GM23338 (cell line): Measurements from ENCODE around the gene CYSRT1. TPM values are rescaled to one million over a fixed set of nuclear protein-coding genes. Genes with fewer than 3 reads are reported as not detected.

Experiments
- ATAC-seq: fragments of 200-7000 bp; cut with Tn5 transposase; 3 replicates; pipeline ENCODE4 v1.9.1; 2020
- DNase-seq: peaks from one replicate; pipeline ENCODE4 v3.0.0-alpha.2; 2015; ENCODE audit warnings: low spot score
- H2AFZ ChIP-seq: fragments of 200-600 bp; sonication (generic); 2 replicates; pipeline ENCODE4 v1.8.0; 2016; ENCODE audit warnings: antibody characterized with exemption, mild to moderate bottlenecking, moderate library complexity
- H3F3A ChIP-seq: fragments of 200-600 bp; sonication (generic); replicated peaks from 2 replicates; pipeline ENCODE4 v1.8.0; 2017; ENCODE audit warnings: antibody characterized with exemption, mixed run types, low read depth
- H3K27ac ChIP-seq: fragments of 200-600 bp; sonication (generic); 2 replicates; pipeline ENCODE4 v1.6.1; 2016; ENCODE audit warnings: low read depth
- H3K27me3 ChIP-seq: fragments of 200-600 bp; sonication (generic); 2 replicates; pipeline ENCODE4 v1.8.0; 2016; ENCODE audit warnings: mild to moderate bottlenecking, mixed run types, moderate library complexity; ENCODE audit not compliant: insufficient read depth
- H3K36me3 ChIP-seq: fragments of 200-600 bp; sonication (generic); 2 replicates; pipeline ENCODE4 v1.8.0; 2016; ENCODE audit warnings: mild to moderate bottlenecking; ENCODE audit not compliant: insufficient read depth
- H3K4me1 ChIP-seq: fragments of 200-600 bp; sonication (generic); 2 replicates; pipeline ENCODE4 v1.8.0; 2016; ENCODE audit warnings: mild to moderate bottlenecking, moderate library complexity; ENCODE audit not compliant: insufficient read depth
- H3K4me2 ChIP-seq: fragments of 200-600 bp; sonication (generic); 2 replicates; pipeline ENCODE4 v1.7.1; 2017; ENCODE audit warnings: mixed run types
- H3K4me3 ChIP-seq: fragments of 200-600 bp; sonication (generic); 2 replicates; pipeline ENCODE4 v1.6.1; 2016; ENCODE audit warnings: mixed run types
- H3K79me2 ChIP-seq: fragments of 200-600 bp; sonication (generic); replicated peaks from 2 replicates; pipeline ENCODE4 v1.8.0; 2017; ENCODE audit warnings: mild to moderate bottlenecking; ENCODE audit not compliant: insufficient read depth
- H3K9me2 ChIP-seq: fragments of 200-600 bp; sonication (generic); 2 replicates; pipeline ENCODE4 v1.8.0; 2017; ENCODE audit not compliant: insufficient read depth
- H4K20me1 ChIP-seq: fragments of 200-600 bp; sonication (generic); replicated peaks from 2 replicates; pipeline ENCODE4 v1.8.0; 2017; ENCODE audit warnings: mild to moderate bottlenecking; ENCODE audit not compliant: insufficient read depth
- H3K27ac Mint-ChIP-seq: 2 replicates; pipeline ENCODE4 v1.8.0; 2020; ENCODE audit warnings: inconsistent platforms, mild to moderate bottlenecking, moderate library complexity, mixed read lengths
- H3K27me3 Mint-ChIP-seq: 3 replicates; pipeline ENCODE4 v1.8.0; 2022; ENCODE audit warnings: low read depth, mild to moderate bottlenecking, moderate library complexity, mixed read lengths, inconsistent platforms; ENCODE audit not compliant: insufficient read depth, poor library complexity
- H3K36me3 Mint-ChIP-seq: 3 replicates; pipeline ENCODE4 v1.8.0; 2021; ENCODE audit warnings: low read depth, mild to moderate bottlenecking, inconsistent platforms, moderate library complexity, mixed read lengths
- H3K4me1 Mint-ChIP-seq: 3 replicates; pipeline ENCODE4 v1.8.0; 2020; ENCODE audit warnings: mild to moderate bottlenecking, inconsistent platforms, mixed read lengths
- H3K4me3 Mint-ChIP-seq: 3 replicates; pipeline ENCODE4 v1.8.0; 2021; ENCODE audit warnings: moderate library complexity, mild to moderate bottlenecking, inconsistent platforms, mixed read lengths
- H3K9me3 Mint-ChIP-seq: 3 replicates; pipeline ENCODE4 v1.8.0; 2020; ENCODE audit warnings: moderate library complexity, mild to moderate bottlenecking, inconsistent platforms, mixed read lengths
- CTCF ChIP-seq, 2 experiments: fragments of 200-600 bp in 1 of 2; sonication (generic) in 1 of 2; conservative IDR thresholded peaks; 2 replicates each; pipeline versions ENCODE4 v1.5.1 to v1.6.1; 2016 to 2017; ENCODE audit warnings: antibody characterized with exemption in 2 of 2, low read depth in 2 of 2, mild to moderate bottlenecking in 2 of 2, moderate library complexity in 1 of 2
- EZH2 ChIP-seq: fragments of 200-600 bp; sonication (generic); IDR thresholded peaks from one replicate; pipeline ENCODE4 v1.8.0; 2017; ENCODE audit warnings: antibody characterized with exemption, mild to moderate bottlenecking, low read depth; ENCODE audit not compliant: unreplicated experiment
- JUNB ChIP-seq: IDR thresholded peaks from one replicate; pipeline ENCODE4 v1.6.1; 2016; ENCODE audit warnings: antibody characterized with exemption; ENCODE audit not compliant: unreplicated experiment
- POLR2AphosphoS5 ChIP-seq: IDR thresholded peaks from 2 replicates; pipeline ENCODE4 v1.6.1; 2016; ENCODE audit warnings: antibody characterized with exemption, low read depth
- STAT1 ChIP-seq: IDR thresholded peaks from one replicate; pipeline ENCODE4 v1.6.1; 2016; ENCODE audit warnings: antibody characterized with exemption; ENCODE audit not compliant: unreplicated experiment
- ZNF114 ChIP-seq: fragments of 250-450 bp; sonication (Bioruptor Pico); IDR thresholded peaks from 2 replicates; pipeline ENCODE4 v1.5.0; 2020; ENCODE audit warnings: mild to moderate bottlenecking, moderate library complexity
- polyA plus RNA-seq: library from polyadenylated mRNA; unstranded; fragments of >200 nt; fragmentation: Nextera tagmentation; extraction: Ambion mirVana; gene quantifications from 2 replicates; pipeline ENCODE4 v1.2.1, GENCODE V29; 2016
- total RNA-seq: library from RNA; depleted of rRNA; stranded (reverse); fragments of >200 nt; shearing (Covaris generic); gene quantifications from 2 replicates; pipeline ENCODE4 v1.2.3, GENCODE V29; 2014

The CYSRT1 gene
- total and polyA plus RNA-seq, 2 experiments from 2014 or later = 2.0 to 3.2 TPM

DNA sequence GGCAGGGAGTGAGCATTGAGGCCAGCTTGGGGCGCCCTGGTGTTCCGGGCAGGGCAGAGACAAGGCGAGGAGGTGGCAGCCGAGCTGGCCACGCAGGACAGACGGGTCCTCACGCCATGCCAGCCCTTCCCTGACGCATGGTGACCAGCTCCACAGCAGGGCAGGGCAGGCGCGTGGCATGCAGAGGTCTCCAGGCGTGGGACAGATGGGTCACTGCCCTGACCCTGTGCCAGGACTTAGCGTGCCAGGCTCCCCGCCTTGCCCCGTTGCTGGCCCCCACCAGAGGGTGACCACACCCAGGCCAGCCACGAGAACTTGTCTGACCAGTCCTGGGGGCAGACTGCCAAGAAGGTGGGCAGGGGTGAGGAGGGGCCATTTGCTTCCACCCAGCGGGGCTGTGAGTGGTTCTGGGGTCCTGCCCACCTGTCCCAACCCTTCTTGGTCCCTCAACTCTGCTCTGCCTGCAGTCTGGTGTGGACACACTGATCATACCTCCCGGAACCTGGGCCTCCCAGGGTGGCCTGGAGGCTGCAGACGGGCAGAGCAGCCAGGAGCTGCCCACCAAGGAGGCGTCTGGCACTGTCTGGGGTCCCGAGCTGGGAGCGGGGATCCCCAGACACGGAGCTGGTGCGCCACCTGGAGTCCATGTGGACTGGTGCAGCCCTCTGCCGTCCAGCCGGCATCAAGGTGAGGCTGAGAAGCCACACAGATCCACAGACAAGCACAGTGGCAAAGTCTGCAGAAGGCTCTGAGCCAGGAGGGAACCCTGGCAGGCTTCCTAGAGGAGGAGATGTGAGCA is 2.3 kb downstream of the CYSRT1 start, which contains the start of gene RNF224:
RNF224 (plus strand) TSS at position 449 of the 799 bp plus-strand sequence. CDS start 834 bp downstream, outside the sequence.
- no peaks in the 10 kb centered on the region for H3K9me3 Mint-ChIP-seq
- Histone ChIP-seq H3K4me3 (no peak within 1 kb of the TSS), H3K4me1 (no peaks in the 10 kb centered on the region; the same call in 1 of the 2 replicates), H2AFZ (no peak within 1 kb of the TSS), H3F3A (0 out of 2 replicates have a peak, but pooled peaks cover 6% of the 10 kb centered on the region), H4K20me1 (no peaks in the 10 kb centered on the region), H3K27me3 (peaks cover 9% of the 10 kb centered on the region; the same call in 1 of the 2 replicates), H3K79me2 (no peaks in the 10 kb centered on the region), H3K27ac (no peak within 1 kb of the TSS), H3K9me2 (no peaks in the 10 kb centered on the region), H3K36me3 (no peaks in the 10 kb centered on the region), H3K4me2 (peak within 1 kb of the TSS; percentile 66; the same call in 1 of the 2 replicates)
- no peak within 1 kb of the TSS for H3K27ac Mint-ChIP-seq
- peaks cover 2% of the 10 kb centered on the region; the same call in 2 of the 3 replicates for H3K4me1 Mint-ChIP-seq
- no peak within 1 kb of the TSS for H3K4me3 Mint-ChIP-seq
- TF ChIP-seq JUNB = no peak
- TF ChIP-seq CTCF (conservative IDR thresholded peaks at IDR 0.05; ENCODE audit: low read depth in 2 of 2) = peak; percentile 87 to 98
- peak; percentile 93 for DNase-seq
- no peaks in the 10 kb centered on the region for H3K36me3 Mint-ChIP-seq
- peaks cover 3% of the 10 kb centered on the region for H3K27me3 Mint-ChIP-seq
- peak; percentile 62 for ATAC-seq

- Histone ChIP-seq H3K27me3 (peaks cover 1% of the 10 kb centered on the region; the same call in 1 of the 2 replicates), H4K20me1 (no peaks in the 10 kb centered on the region), H2AFZ (no peak overlapping the region), H3K4me1 (no peaks in the 10 kb centered on the region; the same call in 1 of the 2 replicates), H3F3A (0 out of 2 replicates have a peak, but pooled peaks cover 6% of the 10 kb centered on the region), H3K27ac (no peak overlapping the region), H3K4me2 (peak overlapping the region; percentile 66; the same call in 1 of the 2 replicates), H3K79me2 (no peaks in the 10 kb centered on the region), H3K4me3 (no peak overlapping the region), H3K9me2 (no peaks in the 10 kb centered on the region), H3K36me3 (no peaks in the 10 kb centered on the region)
- TF ChIP-seq ZNF114 (CRISPR knock-in tag) (no peak), EZH2 (no peak), POLR2AphosphoS5 (no peak), STAT1 (no peak), CTCF (conservative IDR thresholded peaks at IDR 0.05; ENCODE audit: low read depth in 2 of 2) (no peak)
- Mint-ChIP-seq H3K4me1 (peaks cover 2% of the 10 kb centered on the region; the same call in 2 of the 3 replicates), H3K9me3 (no peaks in the 10 kb centered on the region), H3K27ac (no peak overlapping the region), H3K36me3 (no peaks in the 10 kb centered on the region), H3K4me3 (no peak overlapping the region), H3K27me3 (peaks cover 3% of the 10 kb centered on the region)
- ATAC-seq (no peak), DNase-seq (no peak)
Observed at GRCh38 chr9:137227853-137228505, 3.0 kb downstream of the CYSRT1 start.
